Activated CD4-positive, alpha-beta T cell treated with anti-CD3 and anti-CD28 coated beads for 1 hour (primary cell): ENCODE data around the gene PLPP1.

ENCODE experiments used
- DNase-seq: peaks from one replicate; pipeline ENCODE4 v3.0.0-alpha.2; 2020

Gene PLPP1

DNA sequence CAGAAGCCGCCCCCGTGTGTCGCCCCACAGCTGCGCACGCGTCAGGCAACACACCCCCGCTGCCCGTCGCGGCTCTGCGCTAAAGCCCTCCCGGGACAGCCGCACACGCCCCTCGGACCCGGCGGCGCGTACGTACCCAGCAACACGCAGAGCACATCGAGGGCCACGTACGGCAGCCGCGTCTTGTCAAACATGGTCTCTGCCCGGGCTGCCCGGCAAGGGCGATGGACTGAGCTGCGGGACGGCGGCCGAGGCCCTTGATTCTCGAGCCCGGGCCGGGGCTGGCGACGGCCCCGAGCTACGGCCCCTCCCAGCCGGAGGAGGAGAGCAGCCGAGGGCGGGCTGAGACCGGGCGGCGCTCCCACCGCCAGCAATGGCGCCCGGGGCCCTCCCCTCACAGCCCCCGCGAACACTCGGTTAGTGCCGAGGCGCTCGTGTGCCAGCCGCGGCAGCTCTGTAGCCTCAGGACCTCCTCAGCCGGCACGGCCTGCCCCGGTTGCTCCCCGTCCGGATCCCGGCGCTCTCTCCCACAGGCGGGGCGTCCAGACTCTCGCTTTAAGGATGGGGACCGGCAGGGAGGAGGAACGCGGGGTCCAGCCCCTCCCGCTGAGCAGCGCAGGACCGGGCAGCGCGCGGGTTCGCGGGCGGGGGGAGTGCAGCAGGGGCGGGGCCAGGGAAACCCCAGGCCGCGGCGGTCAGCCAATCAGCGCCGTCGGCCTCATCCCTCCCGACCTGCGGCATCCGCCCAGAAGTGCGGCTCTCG is at the start of gene PLPP1:
Gene PLPP1, minus strand, starts transcription at position 529 of the 763 bp plus-strand sequence. Its CDS starts 335 bp downstream, at position 194.
- peak; percentile 70 for DNase-seq

GRCh38 chr5:55583578-55583977 is 48.8 kb upstream of the PLPP1 start:
- DNase-seq, result no peak

- DNase-seq, result no peak
These were observed 47.5 kb upstream of the PLPP1 start for GRCh38 chr5:55582256-55582655.

- DNase-seq, result no peak
These were observed 45.3 kb upstream of the PLPP1 start for GRCh38 chr5:55580042-55580441.

DNA sequence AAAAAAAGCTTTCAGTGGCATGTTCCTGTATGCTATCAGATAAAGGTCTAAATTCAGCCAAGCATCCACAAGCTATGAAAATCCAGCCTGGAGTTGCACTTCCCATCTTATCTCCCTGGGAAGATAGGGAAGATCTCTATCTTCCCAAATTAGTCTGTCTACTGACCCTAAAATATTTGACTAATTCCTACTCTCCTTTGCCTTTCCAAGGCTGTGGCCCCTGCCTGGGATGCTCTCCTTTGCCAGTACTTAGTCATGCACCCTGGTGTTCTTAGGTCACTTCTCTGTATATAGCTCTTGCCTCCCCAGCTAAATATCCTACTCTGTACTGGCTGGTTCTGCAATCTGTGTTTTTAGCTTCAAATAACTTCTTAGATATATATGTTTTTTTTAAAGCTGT is 44.0 kb upstream of the PLPP1 start:
- no peak for DNase-seq

DNA sequence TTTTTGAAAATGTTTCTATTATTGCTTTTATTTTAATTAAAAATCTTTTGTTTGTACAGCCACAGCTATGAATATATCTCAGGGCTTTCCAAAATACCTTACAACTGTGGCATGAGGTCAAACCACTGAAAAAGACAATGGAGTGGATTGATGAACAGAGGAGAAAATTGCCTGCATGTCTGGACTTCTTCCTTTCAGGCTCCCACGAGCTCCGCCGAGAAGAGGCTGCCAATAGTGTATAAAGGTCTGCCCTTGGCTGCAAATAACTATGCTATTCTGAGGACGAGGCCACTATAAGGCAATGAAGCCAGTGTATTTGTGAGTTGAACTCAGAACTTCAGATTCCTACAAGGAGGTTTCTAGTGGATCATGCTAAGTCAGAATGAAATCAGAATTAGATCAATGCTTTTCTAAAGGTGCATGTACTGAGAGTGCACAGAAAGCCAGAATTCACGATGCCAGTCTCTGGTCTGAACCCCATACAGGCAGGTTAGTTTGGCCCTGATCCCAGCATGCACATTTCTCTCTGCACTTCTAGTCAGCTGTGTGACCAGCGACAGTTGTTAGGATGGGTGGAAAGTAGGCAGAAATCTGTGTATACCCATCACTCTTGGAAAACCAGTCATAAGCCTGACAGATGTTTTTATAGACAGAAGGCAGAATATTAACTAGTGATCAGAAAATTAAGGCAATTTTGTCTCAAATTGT is 42.7 kb upstream of the PLPP1 start:
- DNase-seq, result no peak

- no peak for DNase-seq
These were observed 41.9 kb upstream of the PLPP1 start for GRCh38 chr5:55576661-55577060.

DNA sequence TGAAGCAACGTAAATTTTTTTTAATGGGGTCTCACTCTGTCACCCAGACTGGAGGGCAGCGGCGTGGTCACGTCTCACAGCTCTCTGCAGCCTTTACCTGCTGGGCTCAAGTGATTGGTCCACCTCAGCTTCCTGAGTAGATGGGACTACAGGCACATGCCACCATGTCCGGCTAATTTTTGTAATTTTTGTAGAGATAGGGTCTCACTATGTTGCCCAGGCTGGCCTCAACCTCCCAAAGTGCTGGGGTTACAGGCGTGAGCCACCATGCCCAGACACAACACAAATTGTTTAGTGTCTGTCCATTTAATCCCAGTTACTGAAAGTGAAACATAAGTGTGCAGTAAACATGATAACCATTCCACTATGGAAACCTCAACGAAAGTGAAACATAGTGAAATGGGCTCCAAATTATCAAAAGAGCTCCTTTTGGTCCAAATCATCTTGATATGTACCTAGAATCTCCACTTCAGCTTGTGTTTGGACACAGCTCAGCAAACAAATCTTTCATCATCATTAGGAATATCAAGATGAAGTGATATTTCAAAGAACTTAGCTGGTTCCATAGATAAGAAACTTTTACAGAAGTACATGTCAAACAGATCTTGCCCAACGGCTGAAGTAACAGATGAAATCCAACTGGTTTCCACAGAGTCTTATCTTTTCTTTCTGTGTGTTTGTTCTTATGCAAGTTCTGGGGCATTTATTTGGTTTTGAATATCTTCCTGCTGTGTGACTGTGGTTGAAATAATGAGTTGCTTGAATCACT is 41.2 kb upstream of the PLPP1 start:
- DNase-seq, result no peak

- DNase-seq, result no peak
These were observed 37.8 kb upstream of the PLPP1 start for GRCh38 chr5:55572600-55572999.

GRCh38 chr5:55572020-55572419 is 37.3 kb upstream of the PLPP1 start:
- no peak for DNase-seq

DNA sequence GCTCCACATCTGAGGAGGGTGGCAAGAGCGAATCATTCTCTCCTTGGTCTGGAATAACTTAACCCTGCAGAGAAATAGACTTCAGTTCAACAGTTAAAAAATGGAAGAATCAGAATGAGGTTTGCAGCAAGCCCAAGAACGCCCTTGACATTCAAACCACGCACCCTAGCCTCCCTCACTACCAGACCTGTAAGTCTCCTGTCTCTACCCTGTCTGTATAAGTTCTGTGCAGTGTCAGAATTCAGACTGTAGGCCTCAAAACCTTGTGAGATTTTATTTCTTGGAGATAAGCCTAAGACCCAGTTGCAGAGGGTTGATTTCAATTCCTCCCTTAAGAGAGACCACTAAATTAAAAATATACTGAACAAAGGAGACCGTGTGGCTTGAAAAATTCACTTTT is 35.8 kb upstream of the PLPP1 start:
- no peak for DNase-seq

GRCh38 chr5:55570026-55570425 is 35.3 kb upstream of the PLPP1 start:
- DNase-seq, result no peak

DNA sequence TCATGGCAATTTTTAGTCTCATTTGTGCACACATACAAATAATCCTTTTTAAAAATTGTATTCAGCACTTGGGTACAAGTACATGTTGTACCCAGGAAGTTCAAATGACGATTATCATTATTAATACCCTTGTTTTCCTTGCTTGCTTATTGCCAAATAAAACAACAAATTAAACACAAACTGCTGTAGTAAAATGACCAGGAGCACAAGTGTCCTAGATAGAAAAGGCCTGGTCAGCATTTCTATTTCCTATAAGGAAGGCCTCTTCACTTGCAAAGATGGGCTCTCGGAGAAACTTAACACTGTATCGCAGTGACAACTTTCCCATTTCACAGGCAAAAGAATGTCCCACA is 34.7 kb upstream of the PLPP1 start:
- DNase-seq, result no peak

- DNase-seq, result no peak
These were observed 34.1 kb upstream of the PLPP1 start for GRCh38 chr5:55568654-55569512.

DNA sequence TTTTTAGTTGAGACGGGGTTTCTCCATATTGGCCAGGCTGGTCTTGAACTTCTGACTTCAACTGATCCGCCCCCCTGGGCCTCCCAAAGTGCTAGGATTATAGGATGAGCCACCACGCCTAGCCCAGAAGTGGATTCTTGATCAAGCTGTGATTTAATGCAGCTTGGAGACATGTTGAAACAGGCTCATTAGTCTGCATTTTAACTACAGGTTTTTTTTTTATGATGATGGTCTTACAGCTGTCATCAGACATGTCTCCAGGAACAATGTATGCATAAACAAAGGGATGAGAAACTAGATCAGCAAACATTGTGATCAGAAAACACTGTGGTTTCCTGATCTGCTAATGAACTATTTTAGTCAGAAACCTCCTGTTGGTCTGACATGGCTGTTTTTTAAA is 30.0 kb upstream of the PLPP1 start:
- no peak for DNase-seq

- DNase-seq, result no peak
These were observed 23.7 kb upstream of the PLPP1 start for GRCh38 chr5:55558484-55558883.

GRCh38 chr5:55557123-55557522 is 22.4 kb upstream of the PLPP1 start:
- no peak for DNase-seq

- DNase-seq, result no peak
These were observed 19.9 kb upstream of the PLPP1 start for GRCh38 chr5:55554585-55555202.

DNA sequence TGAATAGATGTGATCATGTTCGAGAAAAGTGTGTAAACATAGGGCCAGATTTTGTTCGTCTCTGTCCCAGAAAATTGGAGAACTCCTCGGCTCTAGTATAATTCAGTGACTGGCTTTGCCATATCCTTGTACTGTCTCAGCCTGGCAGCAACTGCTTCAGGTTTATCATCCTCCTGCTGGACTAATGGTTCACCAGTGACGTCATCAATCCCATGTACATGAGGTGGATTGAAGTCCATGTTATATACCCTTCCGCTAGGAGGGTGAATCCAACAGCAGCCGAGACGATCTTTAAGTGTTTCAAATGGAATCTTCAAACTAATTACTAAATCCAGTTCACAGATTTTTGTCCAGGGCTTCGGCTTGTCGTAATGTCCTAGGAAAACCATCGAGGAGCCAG is 17.1 kb upstream of the PLPP1 start:
- no peak for DNase-seq

DNA sequence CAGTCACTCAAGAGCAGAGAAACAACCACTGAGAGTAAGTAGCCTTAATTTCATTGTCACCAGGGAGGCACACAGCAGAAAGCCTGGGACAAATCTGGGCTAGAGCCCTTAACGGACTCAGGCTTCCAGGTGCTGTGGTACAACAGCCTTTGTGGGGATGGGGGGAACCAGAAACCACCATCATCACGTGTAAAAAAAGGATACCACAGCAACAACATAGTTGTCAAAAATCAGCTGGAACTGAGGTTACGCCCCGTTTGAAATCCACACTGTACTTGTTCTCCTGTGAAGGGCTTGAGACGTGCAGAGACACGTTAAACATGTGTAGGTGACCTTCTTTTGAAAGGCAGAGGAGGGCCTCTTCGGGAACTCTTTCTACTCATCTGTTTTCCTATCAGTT is 16.6 kb upstream of the PLPP1 start:
- no peak for DNase-seq

DNA sequence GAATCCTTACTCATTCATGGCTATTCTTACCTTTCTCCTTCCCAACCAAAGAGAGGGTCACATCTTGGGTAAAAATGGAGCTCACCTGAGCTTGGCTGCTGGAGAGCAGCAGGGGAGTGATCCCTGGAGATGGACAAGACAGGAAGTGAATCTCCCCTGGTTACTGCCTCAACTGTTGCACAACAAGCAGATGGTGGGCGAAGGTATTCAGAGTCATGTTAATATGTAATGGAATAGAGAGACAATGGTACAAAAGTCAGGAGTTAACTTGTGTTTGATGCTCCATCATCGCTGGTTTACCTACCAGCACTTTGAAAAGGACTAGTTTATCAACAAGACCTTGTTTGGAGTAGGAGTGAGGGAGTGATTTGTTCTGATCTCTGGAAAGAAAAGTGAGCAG is 13.0 kb upstream of the PLPP1 start:
- no peak for DNase-seq

- DNase-seq, result no peak
These were observed 12.2 kb upstream of the PLPP1 start for GRCh38 chr5:55546947-55547346.
